Activated CD4-positive, alpha-beta T cell treated with anti-CD3 and anti-CD28 coated beads, Interleukin-2, amount 50 U/mL, for 16 hours (primary cell): Measurements from ENCODE around the gene ACR.

Experiments
- DNase-seq: peaks from one replicate; pipeline ENCODE4 v3.0.0-alpha.2; 2020

Gene ACR

DNA sequence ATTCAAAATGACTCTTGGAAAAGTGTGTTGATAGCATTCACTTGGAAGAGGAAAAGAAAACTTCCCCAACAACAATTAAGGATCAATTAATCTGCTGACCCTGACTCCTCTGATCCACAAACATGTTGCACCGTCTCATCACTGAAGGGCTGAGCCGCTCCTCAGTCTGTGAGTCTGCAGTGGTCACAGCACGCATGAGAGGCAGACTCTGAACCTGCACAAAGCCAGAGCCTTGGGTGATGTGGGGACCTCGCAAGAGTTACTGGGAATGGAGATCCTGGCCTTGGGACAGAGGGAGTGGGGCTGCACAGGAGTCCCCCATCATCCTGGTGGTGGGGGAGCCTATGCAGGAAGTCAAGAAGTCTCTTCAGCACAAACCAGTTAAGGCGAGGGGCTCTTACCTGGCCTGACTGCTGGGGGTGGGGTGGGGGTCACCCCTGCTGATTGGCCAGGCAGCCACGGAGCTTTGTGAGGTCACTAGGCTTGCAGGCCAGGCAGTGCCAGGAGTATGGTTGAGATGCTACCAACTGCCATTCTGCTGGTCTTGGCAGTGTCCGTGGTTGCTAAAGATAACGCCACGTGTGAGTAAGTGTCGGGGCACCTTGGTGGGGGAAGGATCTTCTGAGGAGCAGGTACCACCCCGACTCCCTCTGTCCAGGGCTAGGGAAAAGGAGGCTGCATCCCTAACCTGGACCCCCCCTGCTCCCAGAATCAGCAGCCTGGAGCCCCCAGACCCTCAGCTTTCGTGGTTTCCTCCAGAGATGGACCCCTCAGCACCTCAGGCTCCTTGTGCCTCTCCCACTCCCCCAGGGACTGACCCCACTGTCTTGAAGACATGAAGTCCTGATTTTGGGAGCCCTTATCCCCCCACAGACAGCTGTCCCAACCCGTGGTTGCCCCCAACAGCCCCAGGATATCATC is at the start of gene ACR:
TSS of gene ACR (plus strand) at position 477 of the 921 bp plus-strand sequence. CDS start at position 509, 32 bp downstream.
- no peak for DNase-seq

GRCh38 chr22:50688448-50688847 is 49.6 kb upstream of the ACR start:
- DNase-seq: no peak

- DNase-seq: peak; percentile 51
Measured at GRCh38 chr22:50691521-50691920, 46.5 kb upstream of the ACR start.

- no peak for DNase-seq
Measured at GRCh38 chr22:50693462-50693861, 44.5 kb upstream of the ACR start.

DNA sequence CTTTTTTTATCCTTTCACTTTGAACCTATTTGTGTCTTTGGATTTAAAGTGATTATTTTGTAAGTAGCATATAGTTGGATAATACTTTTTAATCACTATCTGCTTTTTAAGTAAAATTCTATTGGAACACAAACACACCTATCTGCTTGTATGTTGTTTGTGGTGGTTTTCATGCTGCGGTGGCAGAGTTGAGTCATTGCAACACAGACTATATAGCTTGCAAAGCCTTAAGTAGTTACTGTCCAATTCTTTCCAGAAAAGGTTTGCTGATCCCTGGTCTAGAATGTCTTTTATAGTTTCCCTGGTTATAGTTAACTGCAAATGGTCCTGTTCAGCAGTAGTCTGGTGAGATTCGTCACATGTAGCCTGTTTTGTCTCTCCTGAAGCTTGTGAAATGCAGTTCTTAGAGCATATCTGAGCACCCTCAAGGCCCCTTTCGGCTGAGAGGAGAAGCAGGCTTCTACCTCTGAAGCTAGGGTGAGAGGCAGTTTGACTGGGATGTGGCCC is 43.9 kb upstream of the ACR start:
- peak; percentile 25 for DNase-seq

DNA sequence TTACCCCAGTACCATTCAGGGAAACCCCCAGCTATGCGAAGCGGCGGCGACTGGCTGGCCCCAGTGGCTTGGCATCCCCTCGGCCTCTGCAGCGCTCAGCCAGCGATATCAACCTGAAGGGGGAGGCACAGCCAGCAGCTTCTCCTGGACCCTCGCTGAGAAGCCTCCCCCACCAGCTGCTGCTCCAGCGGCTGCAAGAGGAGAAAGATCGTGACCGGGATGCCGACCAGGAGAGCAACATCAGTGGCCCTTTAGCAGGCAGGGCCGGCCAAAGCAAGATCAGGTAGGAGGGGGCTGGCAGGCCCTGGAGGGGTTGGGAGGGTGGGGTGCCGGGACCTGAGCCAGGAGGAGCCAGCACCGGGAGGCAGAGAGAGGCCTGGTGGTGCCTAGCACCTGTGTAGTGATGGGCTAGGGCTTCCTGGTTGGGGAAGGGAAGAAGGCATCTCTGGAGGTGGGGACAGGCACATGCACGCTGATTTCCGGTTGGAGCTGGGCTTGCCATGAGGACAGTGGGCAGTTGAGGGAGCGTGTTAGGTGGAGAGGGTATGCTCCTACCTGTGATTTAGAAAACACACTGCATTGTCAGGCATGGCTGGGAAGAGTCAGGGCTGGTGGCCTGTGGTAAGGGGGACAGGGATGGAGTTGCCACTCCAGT is 43.1 kb upstream of the ACR start:
- DNase-seq: no peak

- no peak for DNase-seq
Measured at GRCh38 chr22:50695421-50696250, 42.4 kb upstream of the ACR start.

GRCh38 chr22:50696251-50696798 is 41.7 kb upstream of the ACR start:
- DNase-seq: no peak

DNA sequence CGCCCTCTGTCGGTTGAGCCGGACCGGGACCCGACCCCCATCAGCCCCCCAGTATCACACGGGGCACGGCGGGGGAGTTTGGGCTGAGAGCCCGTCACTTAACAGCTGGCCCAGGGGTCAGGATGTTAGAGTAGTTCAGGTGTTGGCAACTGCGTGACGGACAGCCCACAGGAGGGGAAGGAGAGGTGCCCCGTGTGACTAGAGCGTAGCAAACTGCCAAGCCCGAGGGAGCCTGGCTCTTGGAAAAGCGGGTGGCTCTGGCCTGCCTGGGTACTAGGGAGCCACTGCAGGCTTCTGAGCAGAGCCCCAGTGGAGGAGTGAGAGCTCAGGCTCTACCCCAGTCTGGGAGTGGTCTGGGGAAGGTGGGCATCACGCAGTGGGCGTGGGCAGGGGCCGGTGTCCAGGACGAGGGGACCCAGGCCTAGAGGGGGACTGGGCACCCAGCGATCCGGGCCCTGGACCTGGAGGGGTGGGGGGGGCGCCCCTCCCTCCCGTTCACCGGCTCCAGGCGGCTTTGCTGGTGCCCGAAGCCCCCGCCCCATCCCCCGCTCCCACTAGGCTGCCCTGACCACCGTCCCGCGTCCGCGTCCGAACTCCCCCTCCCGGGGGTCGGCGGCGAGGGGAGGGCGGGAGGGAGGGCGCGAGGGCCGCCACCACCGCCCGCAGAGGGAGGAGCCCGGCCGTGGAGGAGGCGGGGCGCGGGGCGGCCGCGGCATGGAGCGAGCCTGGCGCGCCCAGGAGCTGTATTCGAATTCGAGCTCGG is 41.0 kb upstream of the ACR start:
- no peak for DNase-seq

DNA sequence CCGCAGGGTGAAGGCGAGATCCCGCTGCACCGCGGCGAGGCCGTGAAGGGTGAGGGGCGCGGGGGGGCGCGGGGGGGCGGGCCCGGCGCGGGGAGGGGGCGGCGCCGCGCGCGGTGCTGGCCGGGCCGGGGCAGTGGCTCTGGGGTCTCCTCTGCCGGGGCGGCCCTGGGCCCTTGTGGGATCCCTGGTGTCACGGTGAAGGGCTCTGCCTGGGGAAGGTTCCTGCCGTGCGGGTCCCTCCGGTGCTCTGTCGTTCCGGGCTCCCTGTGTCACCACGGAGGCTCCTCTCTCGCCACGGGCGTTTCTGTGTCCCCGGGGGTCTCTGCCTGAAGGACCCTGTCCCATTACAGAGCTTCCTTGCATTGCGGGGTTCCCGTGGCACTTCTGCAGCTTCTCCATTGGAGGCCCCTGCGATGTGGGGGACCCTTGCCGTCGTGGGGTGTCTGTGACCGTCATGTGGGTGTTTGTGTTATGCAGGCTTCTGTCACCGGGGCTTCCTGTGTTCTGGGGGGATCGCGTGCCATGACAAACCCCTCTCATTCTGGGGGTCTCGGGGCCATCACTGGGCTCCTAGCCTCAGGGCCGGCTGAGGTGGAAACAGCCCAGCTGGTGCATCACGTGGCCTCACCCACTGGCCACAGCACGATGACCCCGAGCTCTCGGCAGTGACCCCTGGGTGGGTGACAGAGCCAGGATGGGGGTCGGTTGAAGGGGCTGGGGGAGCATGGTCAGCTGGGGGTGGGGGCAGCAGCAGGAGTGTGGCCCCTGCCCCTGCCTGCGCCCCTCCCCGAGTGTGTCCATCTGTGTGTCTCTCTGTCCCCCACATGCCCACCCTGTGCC is 40.1 kb upstream of the ACR start:
- DNase-seq: no peak

DNA sequence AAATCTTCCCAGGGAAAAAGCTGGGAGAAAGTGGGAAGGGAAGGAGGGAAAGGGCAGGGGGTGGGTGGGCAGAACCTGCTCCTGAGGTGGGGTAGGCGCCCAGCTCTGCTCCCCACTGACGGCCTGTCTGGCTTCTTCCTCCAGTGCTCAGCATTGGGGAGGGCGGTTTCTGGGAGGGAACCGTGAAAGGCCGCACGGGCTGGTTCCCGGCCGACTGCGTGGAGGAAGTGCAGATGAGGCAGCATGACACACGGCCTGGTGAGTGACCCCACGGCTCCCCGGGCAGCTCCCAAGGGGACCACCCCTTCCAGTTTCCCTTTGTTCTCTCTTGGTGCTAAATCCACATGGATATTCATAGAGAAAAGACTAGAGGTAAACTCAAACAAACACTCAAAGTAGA is 39.5 kb upstream of the ACR start:
- no peak for DNase-seq

GRCh38 chr22:50699001-50699755 is 38.8 kb upstream of the ACR start:
- DNase-seq: no peak

DNA sequence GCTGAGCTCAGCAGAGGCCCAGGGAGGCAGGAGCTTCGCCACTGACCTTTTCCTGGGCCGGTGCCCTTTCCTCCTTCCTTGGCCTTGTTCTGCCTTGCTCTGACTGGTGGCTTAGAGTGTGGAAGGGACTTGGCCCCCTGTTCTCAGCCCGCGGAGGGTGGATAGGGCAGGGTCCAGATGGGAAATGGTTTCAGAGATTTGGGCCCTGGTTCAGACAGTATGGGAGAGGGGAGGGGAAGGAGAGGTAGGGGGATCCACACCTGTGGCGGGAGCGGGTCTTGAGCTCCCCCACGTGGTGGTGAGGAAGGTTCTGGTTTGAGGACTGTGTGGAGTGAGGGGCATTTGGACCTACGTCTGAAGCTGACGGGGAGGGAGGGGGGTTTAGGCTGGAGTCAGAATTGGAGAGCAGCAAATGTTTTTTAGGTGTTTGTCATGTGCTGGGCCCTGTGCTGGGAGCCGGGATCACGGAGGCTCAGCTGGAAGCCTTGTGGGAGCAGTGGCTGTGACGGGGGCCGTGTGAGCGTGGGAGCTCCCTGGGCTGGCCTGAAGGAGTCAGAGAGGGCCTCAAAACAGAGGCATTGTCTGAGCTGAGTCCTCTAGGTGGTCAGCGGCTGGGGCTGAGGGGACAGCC is 38.1 kb upstream of the ACR start:
- DNase-seq: no peak

DNA sequence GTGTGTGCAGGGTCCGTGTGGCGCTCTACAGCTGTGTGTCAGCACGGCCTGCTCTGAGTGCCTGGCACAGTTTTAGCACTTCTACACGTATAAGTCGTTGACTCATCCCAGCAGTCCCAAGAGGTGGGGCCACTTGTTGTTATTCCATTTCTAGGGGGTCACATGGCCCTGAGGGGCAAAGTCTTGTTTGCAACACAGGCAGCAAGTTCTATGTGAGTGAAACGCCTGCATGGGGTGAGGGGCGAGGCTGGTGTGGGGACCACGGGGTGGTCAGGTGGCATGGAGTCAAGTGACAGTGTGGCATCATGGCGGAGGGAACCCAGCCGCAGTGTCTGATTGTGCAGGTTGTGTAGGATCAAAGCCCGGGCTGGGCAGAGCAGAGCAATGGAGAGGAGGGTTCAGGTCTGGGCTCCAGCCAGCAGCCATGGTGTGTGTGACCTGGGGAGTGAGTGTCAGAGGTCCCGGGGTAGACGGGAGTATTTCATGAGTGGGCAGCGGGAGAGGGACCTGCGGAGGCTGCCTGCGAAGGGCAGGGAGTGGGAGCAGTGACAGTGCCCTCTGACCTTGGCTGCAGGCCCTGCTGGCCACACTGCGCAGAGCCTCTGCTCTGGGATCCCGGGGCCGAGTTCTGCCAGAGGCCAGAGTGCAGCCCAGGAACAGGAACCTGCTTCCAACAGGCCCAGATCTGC is 37.5 kb upstream of the ACR start:
- no peak for DNase-seq

DNA sequence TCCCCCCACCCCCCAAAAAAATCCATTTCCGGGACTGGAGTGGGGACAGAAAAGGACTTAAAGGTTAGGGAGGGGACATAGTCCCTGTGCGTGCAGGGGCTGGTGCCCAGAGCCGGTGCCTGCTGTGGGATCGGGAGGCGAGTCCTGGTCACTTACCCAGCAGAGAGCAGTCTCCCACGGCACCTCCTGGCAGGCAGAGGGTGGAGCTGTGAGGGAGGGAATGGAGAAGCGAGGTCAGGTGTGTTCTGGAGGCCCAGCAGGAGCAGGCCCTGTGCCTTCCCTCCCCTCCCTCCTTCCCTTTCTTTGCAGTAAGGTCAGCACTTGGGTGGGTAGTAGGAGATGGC is 37.0 kb upstream of the ACR start:
- DNase-seq: no peak

DNA sequence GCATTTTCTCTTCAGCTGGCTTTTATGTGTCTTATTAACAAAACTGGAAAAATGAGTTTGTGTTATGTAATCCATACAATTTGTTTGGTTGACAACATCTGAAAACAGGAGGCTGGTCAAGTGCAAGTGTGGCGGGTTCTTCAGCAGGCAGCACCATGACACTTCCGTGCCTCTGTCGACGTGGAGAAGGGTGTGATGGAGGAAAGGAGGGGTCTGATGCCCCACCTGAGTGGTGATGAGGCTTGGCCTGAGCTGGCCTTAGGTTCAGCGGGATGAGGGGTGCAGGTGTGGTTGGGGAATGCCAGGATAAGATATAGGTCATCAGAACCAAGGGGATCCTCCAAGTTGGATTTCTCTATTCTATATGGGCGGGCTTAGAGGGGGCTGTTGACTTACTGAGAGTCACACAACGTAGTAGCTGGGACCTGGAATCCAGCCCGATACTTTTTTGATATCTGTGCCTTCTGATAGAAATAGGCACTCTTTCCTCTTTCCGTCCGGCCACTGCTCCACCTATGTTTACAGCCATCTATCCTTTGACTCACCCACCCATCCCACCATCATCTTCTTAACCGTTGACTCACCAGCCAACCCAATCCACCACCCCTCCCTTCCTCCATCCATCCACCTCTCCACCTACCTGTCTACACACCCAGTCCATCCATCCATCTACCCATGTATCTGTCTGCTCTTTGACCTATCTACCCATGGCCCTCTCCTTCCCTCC is 36.4 kb upstream of the ACR start:
- DNase-seq: no peak

DNA sequence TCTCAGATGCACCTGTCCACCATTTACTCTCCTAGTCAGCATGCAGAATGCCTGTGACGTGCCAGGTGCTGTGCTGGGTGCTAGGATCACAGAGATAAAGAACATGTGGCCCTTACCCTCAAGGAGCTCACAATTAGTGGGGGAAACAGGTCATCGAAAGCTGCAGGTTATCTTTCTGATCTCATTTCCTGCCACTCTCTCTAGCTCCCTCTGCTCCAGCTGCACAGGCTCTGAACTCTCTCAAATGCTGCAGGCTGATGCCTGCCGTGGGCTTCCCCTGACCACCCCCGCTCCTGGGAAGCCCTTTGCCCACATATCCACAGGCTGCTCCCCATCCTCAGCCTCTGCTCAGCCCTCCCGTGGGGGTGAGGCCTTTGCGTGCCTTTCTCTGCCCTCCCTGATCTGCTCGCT is 35.7 kb upstream of the ACR start:
- peak; percentile 14 for DNase-seq
